GM12892 (cell line): Measurements from ENCODE around the gene ZAR1.

Experiments
- POLR2A ChIP-seq: IDR thresholded peaks from 2 replicates; pipeline ENCODE4 v1.6.1; 2011; ENCODE audit warnings: low read depth, low read length, control low read depth
- POLR2AphosphoS5 ChIP-seq: IDR thresholded peaks from 2 replicates; pipeline ENCODE4 v1.6.1; 2011; ENCODE audit warnings: low read depth, low read length, control low read depth
- TAF1 ChIP-seq: IDR thresholded peaks from 2 replicates; pipeline ENCODE4 v1.6.1; 2011; ENCODE audit warnings: low read depth, mild to moderate bottlenecking, control low read depth, low read length, borderline replicate concordance

DNA sequence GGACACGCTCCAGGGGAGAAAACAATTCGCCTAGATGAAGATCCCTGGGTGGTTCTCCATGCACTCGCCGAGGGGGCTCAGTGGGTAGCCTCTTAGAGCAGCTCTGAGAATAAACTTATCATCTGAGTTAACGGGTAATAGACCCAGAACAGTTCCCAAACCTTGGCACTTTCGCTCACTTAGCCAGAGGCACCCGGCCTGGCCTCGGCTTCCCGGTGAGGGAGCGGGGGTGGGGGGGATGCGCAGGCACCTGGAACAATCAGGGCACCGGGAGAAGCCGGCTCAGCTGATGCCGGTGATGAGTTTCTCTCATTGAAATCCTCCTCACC is 405 bp upstream of the ZAR1 start:
- TF ChIP-seq POLR2A: no peak
- TF ChIP-seq POLR2AphosphoS5: no peak
- no peak for TF ChIP-seq TAF1
